ENCODE results near the gene CFP.

CFP gene

GRCh38 chrX:47614618-47615017, 15.1 kb downstream of the CFP start:
- in situ Hi-C loops (cut with HindIII; ENCODE audit: low sequenced_read_pairs): no loop called here
- TF ChIP-seq CTCF (IDR thresholded peaks at IDR 0.05; ENCODE audit: low read depth, low read length): no peak

GRCh38 chrX:47613082-47613481, 16.6 kb downstream of the CFP start:
- H3K4me3 ChIP-seq (ENCODE audit: low read depth, low read length): no peak overlapping the region
- no peak for DNase-seq (ENCODE audit: low read depth, low spot score)
- in situ Hi-C loops (cut with HindIII; ENCODE audit: low sequenced_read_pairs): no loop called here
- TF ChIP-seq CTCF (IDR thresholded peaks at IDR 0.05; ENCODE audit: low read depth, low read length): no peak

More at GRCh38 chrX:47614618-47615017, 15.1 kb downstream of the CFP start:
- no peak overlapping the region for H3K4me3 ChIP-seq (ENCODE audit: low read depth, low read length)
- DNase-seq (ENCODE audit: low read depth, low spot score): no peak

GRCh38 chrX:47612418-47612817, 17.3 kb downstream of the CFP start:
- in situ Hi-C loops (cut with HindIII; ENCODE audit: low sequenced_read_pairs): no loop called here

GRCh38 chrX:47611926-47612325, 17.8 kb downstream of the CFP start:
- no peak for TF ChIP-seq CTCF (IDR thresholded peaks at IDR 0.05; ENCODE audit: low read depth, low read length)
- no peak overlapping the region for H3K4me3 ChIP-seq (ENCODE audit: low read depth, low read length)
- in situ Hi-C loops (cut with HindIII; ENCODE audit: low sequenced_read_pairs): no loop called here
- no peak for DNase-seq (ENCODE audit: low read depth, low spot score)

More at GRCh38 chrX:47612418-47612817, 17.3 kb downstream of the CFP start:
- H3K4me3 ChIP-seq (ENCODE audit: low read depth, low read length): no peak overlapping the region
- TF ChIP-seq CTCF (IDR thresholded peaks at IDR 0.05; ENCODE audit: low read depth, low read length): no peak
- DNase-seq (ENCODE audit: low read depth, low spot score): no peak

GRCh38 chrX:47611489-47611888, 18.2 kb downstream of the CFP start:
- TF ChIP-seq CTCF (IDR thresholded peaks at IDR 0.05; ENCODE audit: low read depth, low read length): no peak
- DNase-seq (ENCODE audit: low read depth, low spot score): no peak
- no peak overlapping the region for H3K4me3 ChIP-seq (ENCODE audit: low read depth, low read length)
- in situ Hi-C loops (cut with HindIII; ENCODE audit: low sequenced_read_pairs): no loop called here

GRCh38 chrX:47610511-47610910, 19.2 kb downstream of the CFP start:
- in situ Hi-C loops (cut with HindIII; ENCODE audit: low sequenced_read_pairs): no loop called here
- no peak for DNase-seq (ENCODE audit: low read depth, low spot score)
- H3K4me3 ChIP-seq (ENCODE audit: low read depth, low read length): no peak overlapping the region
- TF ChIP-seq CTCF (IDR thresholded peaks at IDR 0.05; ENCODE audit: low read depth, low read length): no peak
